NOMO-1 treated with dmso at 0.1 percent for 144 hours (cell line): ENCODE measurements around the gene RFPL1.
"Not testable (repeated sequence)": the region's sequence is repeated elsewhere in the genome, so short reads cannot be mapped to it uniquely, and the experiment has no call there.

Experiments
- DNase-seq: peaks from one replicate; lab custom pipeline; 2025; ENCODE audit not compliant: unreplicated experiment; lab: John Stamatoyannopoulos, UW

The RFPL1 gene

DNA sequence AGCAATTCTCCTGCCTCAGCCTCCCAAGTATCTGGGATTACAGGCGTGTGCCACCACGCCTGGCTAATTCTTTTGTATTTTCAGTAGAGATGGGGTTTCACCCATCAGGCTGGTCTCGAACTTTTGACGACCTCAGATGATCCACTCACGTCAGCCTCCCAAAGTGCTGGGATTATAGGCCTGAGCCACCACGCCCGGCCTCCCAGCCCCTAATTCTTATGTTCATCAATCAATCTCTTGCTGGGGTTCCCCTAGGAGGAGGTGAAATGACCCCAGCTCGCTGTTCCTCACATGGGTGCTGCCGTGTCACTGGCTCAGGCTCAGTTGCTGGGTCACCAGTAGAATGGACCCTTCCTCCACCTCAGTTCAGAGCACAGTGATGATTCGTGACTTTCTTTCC is at the start of gene RFPL1:
RFPL1 (plus strand) TSS at position 301 of the 400 bp plus-strand sequence.
- not testable (repeated sequence) for DNase-seq

DNA sequence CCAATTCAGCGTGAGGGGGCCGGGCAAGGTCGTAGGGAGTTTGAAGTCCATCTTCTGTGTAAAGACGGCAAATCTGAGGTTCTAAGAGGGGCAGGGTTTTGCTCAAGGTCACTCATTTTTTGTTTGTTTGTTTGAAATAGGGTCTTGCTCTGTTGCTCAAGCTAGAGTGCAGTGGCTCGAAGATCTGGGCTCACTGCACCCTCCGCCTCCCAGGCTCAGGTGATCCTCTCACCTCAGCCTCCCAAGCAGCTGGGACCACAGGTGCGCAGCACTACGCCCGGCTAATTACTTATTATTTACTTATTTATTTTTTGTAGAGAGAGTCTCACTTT is 49.7 kb upstream of the RFPL1 start:
- no peak for DNase-seq

DNA sequence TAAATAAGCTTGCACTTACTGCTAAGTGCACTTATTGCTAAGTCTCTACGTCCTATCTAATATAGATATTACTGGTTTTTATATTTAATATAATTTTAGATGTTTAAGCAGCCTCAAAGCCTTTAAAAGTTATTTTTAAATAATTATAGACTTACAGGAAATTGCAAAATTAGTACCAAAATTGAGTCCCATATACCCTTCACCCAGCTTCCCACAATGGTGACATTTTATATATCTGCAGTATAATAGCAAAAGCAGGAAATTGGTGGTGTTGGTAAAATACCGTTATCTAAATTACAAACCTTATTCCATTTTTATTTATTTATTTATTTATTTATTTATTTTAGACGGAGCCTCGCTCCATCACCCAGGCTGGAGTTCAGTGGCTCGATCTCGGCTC is 48.1 kb upstream of the RFPL1 start:
- no peak for DNase-seq

DNA sequence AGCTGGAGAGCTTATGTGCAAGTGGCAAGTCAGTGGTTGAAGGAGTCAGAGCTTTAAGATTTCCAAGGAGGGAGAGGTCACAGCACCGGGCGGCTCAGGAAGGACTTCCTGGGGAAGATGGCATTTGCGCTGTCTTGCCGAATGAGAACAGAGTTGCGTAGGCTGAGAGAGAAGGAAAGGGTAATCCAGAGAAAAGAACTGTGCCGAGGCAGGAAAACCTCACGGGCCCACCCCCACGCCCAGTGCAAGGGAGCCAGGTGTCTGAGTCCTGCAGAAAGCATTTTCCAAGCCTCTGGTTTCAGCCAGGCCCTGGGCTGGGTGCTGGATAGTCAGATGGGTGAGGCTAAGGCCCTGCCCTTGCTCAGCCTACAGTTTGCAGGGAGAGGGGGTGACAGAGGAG is 46.8 kb upstream of the RFPL1 start:
- DNase-seq, result no peak

DNA sequence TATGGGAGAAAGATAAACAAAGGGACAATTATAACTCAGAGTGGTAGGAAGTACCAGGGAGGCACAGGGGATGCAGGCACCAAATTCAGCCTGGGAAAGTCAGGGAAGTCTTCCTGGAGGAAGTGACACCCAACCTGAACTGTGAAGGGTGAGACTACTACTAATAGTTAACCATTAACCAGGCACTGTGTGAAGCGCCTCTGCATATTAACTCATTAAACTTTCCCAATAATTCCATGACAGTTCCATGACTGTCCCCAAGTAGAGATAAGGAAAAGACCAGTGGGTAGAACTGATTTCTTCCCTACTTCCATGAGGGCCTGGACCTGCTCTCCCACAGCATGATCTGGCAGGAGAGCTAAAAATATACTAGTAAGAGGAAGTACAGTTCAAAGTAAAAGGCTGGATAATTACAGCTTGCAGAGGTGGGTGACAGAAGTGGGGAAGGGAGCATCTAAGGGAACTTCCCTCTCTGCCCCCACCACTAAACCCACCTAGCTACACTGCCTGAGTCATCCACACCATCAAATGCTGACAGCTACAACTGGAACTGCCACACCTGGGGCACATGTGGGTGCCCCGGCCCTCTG is 45.3 kb upstream of the RFPL1 start:
- DNase-seq, result peak; percentile 60

DNA sequence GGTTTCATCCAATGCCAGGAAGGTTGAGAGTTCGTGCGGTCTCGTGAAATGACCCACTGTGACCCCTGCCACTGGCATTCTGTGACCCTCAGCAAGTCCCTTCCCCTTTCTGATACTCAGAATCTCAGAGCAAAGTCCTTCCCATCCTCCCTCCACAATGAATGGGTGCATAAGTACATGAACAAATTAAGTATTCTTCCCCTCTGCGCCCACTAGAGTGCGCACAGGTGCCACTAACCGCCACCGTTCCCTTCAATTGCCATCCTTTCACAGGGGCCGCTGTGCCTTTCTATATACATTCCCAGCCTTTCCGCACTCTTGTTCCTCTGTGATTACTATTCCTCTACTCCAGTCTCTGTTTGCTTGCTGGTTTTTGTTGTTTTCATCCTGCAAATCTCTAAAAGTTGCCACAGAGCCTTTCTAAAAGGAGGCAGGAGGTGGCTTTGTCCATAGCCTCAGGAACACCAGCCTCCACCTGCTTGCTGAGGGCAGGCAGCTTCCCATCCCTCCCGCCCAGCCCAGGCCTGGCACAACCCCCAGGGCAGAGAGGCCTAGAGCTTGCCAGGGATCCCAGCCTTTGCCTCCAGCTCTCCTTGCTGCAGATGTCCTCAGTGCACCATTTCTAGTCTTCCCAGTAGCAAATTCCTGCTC is 43.3 kb upstream of the RFPL1 start:
- peak; percentile 74 for DNase-seq

DNA sequence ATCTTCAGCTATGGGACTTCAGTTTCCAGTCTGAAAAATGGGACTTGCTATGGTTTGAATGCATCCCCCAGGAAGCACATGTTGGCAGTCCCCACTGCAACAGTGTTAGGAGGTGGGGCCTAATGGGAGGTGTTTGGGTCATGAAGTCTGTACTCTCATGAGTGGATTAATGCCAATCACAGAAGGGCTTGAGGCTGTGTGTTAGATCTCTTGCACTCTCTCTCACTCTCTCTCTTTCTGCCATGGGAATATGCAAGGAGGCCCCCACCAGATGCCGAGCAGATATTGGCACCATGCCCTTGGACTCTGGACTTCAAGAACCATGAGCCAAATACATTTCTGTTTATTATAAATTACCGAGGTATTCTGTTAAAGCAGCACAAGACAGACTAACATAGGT is 42.3 kb upstream of the RFPL1 start:
- no peak for DNase-seq

DNA sequence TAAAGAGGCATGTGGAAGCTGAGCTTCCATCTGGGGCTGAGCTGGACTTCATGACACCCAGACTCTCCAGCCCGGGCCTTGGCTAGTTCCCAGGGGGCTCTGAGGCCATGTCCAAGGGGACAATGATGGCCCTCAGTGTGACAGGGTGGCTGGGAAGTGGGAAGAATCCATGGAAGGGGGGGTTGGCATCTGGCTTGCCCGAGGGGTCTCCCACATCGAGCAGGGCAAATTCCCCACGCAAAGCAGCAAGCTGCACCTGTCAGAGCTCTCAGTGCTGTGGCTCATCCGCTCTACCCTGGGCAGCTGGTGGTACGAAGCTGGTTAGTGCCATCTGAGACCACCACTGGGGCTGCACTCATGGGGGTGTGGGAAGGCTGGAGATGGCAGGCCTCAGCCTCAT is 40.6 kb upstream of the RFPL1 start:
- no peak for DNase-seq

DNA sequence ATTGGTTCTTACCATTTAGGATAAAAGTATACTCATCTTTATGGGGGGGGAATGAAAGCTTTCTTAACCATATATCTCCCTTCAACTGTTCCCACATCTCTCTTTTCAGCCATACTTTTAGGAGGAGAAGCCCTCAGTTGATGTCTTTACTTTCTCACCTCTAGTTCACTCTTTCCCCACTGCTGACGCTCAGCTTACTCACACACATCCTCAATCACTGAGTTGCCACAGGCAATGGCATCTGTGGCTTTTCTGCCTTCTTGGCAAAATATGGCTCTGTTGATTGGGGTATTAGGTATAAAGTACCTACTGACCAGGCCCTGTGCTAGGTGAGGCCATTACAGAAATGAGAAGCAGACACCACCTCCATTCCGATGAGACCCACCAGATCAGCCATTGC is 37.8 kb upstream of the RFPL1 start:
- DNase-seq, result no peak

DNA sequence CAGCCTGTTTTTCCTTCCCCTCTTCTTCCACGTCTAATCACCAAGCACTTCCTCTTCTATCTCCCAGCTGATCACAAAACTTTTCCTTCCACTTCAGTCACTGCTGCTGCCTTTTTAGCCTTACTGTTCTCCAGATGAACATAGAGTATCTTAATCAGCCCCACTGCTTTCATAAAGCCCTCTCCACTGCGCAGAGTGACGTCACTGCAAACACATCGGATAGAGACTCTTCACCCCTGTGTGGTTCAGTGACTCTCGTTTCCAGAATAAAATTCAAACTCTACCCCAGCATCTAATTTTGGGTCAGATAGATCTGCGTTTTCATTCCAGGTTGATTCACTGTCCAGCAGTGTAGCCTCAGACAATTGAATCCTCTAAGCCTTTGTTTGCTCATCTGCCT is 36.8 kb upstream of the RFPL1 start:
- not testable (repeated sequence) for DNase-seq

DNA sequence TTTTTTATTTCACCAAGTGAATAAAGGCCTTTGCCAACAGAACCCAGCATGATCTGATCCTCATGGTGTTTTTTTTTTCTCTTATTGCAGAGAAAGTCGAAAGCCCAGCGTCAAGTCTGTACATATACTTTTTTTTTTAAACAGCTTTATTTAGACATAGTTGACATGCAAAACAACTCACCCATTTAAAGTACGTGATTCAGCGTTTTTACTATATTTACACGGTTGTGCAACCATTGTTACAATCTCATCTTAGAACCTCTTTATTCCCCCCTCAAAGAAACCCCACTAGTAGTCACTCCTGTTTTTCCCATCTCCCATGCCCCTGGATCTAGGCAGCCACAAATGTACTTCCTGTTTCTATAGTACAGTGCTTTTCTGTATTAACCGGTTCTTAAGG is 29.4 kb upstream of the RFPL1 start:
- DNase-seq, result peak; percentile 20

DNA sequence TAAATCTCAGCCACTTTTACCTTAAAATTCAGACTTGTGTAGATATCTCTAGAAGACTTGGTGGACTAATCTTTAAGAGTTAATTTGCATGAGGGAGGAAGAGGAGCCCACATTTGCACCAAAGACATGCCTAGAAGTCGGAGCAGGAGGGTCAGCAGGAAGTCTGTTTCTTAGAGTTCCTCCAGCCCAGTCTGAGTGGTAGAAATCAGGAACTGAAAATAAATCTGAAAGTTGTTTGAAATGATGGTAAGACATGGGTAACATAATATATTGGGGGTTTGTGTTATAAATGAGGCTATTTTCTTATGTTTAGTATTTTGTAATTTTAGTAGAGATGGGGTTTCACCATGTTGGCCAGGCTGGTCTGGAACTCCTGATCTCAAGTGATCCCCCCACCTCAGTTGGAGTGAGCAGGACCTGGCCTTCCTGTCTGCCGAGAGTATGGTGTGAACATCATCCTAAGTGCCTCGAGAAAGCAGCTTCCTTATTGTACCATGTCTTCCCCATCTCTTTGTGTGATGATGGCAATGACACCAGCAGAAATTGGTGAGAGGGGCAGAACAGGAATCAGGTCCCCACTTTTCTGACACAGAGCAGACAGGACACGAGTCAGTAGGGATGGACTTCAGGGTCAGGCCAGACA is 26.7 kb upstream of the RFPL1 start:
- DNase-seq, result peak; percentile 16

DNA sequence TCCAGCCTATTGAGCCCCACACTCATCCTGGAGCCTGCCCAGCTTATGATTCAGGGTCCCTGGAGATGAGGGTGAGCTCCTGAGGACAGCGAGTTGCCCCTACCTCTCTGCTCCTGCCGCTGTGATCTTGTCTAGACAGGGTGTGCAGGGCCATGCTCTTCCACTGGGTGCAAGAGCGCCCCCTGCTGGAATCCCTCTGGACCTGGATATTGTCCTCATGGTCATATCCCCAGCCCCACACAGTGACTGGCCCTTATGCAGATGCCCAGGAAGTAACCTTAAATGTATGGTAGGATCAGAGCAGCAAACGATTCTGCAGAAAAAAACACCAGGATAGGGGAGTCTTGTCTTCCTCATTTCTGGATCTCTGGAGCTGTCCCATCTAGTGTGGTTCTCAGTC is 25.6 kb upstream of the RFPL1 start:
- not testable (repeated sequence) for DNase-seq

DNA sequence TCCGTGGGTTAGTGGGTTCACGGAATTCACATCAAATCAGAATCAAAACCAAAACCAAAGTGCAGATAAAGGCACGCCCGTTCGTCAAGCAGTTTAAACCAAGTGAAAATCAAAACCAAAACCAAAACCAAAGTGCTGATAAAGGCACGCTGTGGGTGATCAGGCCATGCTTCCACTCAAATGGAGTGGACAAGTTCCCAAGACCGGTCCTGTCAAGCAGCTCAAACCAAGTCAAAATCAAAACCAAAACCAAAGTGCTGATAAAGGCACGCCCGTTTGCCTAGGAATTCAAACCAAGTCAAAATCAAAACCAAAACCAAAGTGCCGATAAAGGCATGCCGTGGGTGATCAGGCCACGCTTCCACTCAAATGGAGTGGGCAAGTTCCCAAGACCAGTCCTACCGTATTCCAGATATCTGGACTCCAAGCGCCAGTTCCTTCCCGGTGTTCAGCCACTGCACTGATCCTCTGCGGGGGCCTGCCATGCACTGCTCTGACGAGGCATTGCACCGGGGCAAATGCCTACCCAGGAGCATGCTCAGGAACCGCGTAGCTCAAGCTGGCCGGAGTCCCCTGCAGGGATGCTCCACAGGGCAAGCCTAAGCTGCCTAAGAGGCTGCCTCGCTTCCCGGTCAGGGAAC is 23.3 kb upstream of the RFPL1 start:
- peak; percentile 16 for DNase-seq

DNA sequence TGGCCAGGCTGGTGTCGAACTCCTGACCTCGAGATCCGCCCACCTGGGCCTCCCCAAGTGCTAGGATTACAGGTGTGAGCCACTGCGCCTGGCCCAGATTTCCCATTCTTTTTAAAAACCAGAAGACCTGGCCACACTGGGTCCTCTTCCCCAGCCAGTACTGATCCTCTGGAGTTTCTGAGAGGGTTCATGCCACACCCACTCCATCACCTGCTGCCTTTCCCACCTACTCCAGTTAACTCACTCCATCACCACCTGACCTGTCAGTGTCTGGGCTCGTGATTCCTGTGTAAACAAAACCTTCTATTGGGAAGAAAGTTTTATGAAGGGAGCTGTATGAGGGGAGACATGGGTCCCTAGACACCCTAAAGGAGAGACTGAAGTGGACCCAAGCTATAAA is 19.7 kb upstream of the RFPL1 start:
- not testable (repeated sequence) for DNase-seq

DNA sequence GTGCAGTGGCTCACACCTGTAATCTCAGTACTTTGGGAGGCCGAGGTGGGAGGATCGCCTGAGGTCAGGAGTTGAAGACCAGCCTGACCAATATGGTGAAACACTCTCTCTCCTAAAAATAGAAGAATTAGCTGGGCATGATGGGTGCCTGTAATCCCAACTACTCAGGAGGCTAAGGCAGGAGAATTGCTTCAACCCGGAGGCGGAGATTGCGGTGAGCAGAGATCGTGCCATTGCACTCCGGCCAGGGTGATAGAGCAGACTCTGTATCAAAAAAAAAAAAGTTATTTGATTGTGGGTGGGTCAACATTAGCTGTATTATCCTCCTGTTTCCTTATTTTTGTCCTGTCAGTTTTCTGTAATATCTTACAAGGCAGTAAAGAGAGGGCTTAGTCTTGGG is 11.9 kb upstream of the RFPL1 start:
- no peak for DNase-seq

DNA sequence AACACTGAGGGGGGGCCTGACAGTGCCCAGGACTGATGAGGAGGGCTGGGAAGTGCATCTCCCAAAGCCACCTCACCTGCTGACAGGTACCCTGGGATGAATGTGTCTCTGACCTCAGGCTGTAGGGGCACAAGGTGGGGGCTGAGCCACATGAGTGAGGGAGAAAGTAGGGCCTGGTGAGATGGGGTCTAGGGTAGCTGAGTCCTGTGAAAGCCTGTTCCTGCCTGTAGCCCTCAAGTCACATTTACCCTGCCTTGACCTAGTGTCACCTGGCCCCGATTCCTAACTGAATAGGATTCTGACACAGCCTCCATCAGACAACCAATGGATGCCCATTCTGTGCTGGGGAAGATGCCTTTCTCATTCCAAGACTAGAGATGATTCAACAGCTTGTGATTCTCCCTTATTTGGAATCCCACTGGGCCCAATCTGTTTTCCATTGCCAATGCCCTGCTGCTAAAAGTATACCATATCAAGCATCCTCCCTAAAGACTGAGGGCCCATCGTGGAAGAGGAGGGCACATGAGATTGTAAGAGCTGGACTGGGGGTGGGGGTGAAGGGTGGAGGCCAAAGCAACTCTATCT is 11.1 kb upstream of the RFPL1 start:
- no peak for DNase-seq

DNA sequence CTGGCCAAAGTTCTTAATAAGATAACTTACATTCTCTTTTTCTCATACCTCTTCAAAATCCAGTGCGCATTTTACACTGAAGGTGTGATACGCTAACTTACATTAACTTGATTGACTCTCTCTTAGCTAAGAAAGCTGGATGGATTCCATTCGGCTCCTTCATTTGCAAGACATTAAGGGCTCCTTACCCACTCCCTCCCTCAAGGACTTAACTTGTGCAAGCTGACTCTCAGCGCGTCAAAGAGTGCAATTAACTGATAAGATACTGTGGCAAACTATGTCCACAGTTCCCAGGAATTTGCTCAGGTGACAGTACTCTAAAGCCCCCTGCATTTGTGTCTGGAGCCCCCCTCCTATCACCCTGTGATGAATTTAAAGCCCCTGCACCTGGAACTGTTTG is 6.4 kb upstream of the RFPL1 start:
- DNase-seq, result no peak

DNA sequence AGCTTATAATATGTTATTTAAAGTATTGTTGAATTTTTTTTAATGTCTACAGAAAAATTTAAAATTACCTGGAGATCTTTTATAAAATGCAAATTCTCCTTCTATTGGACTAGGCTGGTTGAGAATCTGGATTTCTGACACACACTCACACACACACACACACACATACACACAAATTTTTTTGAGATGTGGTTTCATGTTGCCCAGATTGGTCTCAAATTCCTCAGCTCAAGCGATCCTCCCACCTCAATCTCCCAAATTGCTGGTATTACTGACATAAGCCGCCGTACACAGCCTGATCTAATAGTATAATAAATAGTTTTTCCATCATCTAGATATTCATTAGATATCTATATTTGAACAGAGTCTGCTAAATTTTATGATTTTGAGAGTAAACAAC is 4.5 kb upstream of the RFPL1 start:
- DNase-seq, result no peak

DNA sequence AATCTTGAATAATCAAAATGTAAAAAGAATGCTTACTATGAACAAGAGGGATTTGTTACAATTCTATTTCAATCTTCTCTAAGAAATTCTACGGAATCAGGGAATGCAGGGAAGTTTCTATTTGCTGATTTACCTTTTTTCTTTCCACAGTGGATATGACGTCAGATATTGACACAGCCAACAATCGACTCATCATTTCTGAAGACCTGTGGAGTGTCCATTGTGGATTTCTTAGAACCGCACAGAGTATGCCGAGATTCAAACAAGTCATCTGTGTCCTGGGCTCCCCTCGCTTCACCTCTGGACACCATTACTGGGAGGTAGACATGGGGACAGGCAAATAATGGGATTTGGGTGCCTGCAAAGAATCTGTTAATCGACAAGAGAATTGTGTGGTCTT is 4.1 kb upstream of the RFPL1 start:
- no peak for DNase-seq

DNA sequence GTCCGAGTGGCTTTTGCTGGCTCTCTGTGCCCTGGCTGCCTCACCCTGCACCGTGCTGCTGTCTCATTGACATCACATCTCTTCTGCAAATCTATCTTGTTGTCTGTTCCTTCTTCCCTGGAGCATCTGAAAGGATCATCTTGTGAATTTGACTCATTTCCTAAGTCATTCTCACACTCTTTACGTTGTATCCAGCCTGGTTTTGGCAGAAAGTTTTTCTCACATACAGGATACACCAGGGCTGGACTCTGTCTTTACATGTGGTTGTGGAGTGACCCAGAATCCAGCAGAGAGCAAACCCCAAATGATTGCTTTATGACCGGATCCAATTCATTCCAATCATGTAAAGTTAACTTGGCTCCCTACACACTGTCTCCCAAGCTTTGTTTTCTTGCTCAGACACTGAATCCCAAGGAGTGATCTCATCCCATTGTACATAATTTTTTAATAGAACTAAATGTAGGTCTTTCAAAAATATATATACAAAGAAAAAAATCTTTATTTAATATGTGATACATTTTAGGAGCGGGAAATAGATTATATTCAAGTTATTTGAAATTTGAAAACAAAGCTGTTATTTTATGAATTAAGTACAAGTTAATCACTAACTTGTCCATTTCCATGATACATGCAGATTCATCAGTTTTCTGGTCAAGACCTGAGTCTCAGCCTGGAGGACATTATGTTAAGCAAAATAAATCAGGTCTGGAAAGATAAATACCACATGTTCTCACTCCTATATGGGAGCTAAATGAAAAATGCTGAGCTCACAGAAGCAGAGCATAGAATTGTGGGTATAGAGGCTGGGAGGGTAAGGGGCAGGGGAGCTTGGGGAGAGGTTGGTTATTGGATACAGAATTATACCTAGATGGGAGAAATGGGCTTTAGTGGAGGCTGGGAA is 2.9 kb upstream of the RFPL1 start:
- no peak for DNase-seq
